GM18907 (cell line): ENCODE measurements around the gene TCAP.

Experiments used
- ATAC-seq: cut with Tn5 transposase; IDR thresholded peaks from one replicate; pipeline ENCODE4 v1.9.1; 2021; ENCODE audit warnings: mild to moderate bottlenecking, moderate library complexity; ENCODE audit not compliant: unreplicated experiment

Gene TCAP, protein sequence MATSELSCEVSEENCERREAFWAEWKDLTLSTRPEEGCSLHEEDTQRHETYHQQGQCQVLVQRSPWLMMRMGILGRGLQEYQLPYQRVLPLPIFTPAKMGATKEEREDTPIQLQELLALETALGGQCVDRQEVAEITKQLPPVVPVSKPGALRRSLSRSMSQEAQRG

DNA sequence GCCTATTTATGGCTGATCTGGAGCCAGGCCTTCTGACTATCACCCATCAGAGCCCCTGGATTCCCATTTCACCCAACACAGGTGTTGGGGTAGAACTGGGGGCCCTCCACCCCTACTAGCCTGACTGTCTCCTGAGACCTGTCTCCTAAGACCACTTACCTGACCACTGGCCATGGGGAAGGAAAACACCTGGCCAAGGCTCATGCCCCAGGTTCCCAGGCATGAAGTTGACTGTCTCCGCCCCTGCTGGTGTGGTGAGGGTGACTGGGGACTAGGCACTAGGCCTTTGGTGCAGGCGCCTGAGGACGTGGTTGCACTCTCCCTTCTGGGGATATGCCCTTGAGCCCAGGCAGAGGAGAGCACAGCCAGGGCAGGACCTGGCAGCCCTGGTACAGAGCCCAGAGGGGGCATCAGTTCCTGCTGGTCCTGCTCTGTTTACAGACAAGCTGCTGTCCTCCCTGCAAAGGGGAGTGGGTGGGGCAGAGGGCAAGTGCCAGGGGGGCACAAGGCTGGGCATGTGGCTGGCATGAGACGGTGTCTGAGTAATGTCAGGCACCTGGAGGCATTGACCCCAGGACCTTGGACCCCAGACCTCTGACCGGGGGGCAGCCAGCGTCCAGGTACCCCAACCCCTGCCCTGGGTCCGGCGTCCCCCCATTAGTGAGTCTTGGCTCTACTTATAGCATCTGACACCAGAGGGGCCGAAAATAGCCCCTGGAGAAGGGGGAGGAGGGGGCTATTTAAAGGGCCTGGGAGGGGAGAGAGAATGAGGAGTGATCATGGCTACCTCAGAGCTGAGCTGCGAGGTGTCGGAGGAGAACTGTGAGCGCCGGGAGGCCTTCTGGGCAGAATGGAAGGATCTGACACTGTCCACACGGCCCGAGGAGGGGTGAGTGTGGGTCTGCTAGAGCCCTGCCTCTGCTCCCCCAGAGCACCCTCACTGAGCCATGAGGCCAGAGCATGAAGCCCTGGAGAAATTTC, at the start of gene TCAP:
Gene TCAP (plus strand): TSS at position 769 of the 981 bp plus-strand sequence. CDS start 11 bp downstream, at position 780.
- ATAC-seq: no peak

DNA sequence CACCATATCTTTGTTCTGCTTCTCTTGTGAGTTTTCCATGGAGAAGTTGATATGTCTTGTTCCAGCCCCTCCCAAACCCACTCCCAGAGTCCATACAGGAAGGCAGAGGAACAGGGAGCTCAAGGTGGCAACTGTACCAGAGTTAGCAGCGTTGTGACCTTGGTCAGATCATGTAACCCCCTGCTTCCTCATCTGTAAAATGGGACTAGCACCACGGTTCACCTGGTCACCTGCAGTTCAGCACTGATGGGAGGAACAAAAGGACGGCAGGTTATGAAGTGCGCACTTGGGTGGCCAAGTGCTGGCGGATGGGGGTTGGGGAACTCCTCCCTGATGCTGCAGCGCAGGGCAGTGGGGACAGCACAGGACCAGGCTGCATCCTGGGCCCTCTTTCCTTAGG, 49.7 kb upstream of the TCAP start:
- ATAC-seq: no peak

DNA sequence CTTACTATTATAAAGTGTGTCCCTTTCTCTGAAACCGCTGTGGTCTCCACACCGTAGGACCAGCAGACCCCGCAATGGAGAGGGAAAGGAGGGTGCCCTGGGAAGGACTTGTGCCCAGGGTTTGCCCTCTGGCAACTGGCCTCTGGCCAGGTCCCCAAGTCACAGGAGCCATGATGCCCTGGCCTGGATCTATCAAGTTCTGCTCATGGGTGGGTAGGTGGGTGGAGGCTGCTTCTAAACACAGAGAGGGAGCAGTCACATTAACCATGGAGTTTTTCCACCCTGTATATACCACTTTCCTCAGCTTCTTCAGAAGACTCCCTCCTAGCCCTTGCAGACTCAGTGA, 48.1 kb upstream of the TCAP start:
- ATAC-seq: no peak

DNA sequence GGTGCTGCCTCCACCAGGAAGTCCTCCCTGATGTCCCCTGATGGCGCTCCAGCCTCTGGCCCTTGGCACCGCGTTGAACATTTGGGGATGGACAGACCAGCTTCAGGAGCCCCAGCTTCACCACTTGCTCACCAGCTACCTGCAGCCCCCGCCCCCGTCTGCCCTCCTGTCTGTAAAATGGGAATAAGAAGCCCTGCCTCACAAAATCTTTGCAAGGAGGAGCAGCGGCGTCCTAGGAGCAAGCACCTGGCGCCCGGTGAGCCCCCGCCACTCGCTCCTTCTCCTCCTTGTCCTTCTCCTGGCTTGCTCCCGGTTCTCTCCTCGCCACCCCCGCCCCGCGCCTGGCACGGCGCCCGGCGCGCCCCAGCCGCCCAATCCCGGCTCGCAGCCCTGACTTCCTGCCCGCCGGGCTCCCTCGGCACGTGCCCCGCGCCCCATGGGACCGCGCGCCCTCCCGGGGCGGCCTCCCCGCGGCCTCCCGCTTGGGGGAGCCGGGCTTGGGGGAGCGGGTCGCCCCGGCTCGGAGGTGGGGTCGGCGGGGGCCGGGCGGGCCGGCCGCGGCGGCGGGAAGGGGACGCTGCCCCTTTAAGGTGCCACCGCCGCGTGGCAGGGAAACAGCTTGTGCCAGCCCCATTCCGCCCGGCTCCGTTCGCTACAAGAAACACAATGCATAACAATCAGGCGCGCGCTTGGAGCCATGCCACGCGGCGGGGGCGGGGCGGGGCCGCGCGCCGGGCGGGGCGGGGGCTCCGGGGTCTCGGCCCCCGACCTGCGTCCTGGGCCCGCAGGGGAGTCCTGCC, 47.5 kb upstream of the TCAP start:
- no peak for ATAC-seq

DNA sequence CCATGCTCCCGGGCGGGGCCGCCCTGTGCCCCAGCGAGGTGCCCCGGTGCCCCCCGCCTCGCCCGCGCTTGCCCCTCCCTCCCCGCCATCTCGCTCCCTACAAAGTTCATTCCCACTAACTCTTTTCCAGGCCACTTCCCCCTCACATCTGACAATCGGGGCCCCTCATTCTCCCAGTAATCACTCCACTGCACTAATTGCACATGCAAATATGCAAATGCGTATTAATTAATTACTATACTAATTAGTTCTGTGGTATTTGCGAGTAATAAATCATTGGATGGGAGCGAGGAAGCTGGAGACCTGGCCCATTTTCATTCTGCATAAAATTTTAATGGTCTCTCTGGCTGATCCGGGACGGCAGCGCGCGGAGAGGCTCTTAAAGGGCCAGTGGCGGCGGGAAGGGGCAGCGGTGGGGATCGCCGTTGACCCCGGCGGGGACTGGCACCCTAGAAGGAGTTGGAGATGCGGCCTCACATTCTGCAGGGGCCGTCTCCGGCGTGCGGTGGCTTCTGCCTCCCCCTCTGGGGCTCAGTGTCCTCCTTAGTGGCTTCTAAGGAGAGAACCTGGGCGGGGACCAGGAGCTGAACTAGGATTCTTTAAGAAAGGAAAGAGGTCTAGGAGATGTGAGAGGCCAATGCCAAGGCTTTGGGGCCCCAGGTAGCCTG, 46.8 kb upstream of the TCAP start:
- no peak for ATAC-seq

DNA sequence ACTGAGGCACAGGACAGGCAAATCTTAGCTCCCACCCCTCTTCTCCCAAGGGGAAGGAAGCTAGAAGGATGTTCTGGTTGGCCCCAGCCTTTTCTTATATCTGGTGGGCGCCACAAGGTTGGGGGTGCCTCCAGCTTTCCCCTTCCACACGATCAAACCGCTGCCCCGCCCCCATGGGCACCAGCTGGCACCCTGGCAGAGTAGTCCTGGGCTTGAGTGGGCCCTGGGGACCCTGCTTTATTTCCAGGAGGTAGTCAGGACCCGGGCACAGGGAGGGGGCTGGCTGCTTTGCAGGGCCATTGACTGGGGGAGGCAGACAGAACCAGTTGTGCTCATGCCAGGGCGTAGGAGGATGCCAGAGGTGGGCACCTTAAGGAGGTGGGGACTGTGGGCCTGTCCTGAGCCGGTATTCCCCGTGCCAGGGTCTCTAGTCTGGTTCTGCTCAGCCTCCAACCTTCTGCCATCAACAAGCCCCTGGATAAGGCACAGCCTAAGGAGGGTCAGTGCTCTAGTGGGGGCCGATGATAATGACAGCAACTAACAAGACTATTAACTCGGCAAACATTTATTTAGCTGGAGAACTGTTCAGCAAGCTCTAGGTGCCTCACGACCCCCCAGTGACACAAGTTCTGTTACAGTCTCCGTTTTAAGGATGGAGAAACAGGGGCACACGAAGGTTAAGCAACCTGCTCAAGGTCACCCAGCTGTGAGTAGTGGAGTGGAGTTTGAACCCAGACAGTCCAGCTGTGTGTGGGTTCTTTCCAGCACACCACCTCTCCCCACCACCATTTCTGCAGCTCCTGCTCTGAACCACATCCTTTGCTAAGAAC, 46.0 kb upstream of the TCAP start:
- no peak for ATAC-seq

DNA sequence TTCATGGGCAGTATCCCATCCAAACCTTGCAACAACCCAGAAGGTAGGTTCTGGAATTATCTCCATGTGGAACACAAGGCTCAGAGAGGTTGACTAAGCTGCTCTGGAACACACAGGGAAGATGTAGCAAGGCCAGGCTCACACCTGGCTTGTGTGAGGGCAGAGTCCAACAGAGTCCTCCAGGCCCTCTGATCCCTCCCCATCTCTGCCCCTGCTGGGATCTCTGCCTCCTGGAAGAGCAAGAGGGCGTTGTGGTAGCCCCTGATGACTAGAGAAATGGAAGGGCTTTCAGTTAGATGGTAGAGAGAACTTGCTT, 45.4 kb upstream of the TCAP start:
- ATAC-seq: no peak

DNA sequence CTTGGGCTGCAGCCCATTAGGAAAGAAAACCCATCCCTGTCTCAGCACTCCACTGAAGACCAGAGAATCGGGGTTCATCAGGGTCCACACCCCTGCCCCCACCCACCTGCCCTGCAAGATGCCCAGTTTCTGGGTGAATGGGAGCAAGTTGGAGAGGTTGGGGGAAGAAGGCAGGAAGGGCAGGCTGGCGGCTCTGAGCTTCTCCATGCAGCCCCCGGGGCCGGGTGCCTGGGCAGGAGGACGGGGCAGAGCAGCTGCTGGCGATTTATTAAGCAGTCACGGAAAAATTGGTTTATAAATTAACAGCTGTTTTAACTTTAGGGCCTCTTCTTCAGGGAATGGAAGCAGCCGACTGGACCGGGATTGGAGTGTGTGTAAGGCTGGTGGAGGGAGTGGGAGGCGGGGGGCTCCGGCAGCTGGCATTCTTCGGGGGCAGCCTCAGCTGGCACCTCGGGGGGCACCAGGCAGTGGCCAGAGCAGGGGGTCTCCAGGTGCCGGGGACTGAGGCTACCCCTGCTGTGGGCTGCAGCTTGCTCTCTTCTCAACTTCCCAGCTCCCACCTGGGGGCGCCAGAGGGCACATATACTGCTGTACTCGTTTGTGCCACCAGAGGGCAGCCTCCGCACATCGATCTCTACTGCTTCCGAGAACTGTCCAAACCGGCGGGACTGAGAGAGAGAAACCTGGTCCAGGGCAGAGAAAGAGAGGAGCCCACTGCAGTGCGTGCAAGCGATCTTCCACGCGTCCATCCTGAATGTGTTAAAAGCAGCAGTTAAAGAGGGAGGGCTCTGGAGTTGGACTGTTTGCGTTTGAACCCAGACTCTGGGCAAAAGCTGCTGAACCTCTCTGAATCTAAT, 43.4 kb upstream of the TCAP start:
- peak; percentile 56 for ATAC-seq

DNA sequence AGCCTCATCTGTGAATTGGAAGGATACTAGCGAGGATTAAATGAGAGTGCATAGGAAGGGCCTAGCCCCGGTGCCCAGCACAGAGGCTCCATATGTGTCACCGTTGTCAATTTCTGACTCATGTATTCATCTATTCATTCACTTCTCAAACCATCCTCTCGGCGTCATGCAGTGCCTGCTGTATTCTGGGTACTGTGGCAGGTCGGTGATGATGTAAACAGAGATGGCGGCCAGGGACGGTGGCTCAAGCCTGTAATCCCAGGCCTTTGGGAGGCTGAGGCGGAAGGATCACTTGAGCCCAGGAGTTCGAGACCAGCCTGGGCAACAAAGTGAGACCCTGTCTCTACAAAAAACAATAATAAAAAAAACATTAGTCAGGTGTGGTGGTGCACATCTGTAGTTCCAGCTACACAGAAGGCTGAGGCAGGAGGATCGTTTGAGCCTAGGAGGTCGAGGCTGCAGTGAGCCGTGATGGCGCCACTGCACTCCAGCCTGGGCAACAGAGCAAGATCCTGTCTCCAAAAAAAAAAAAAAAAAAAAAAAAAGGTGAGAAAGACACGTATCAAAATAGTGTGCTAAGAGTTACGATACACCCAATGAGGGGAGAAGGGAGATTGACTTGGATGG, 42.7 kb upstream of the TCAP start:
- ATAC-seq: peak; percentile 11

DNA sequence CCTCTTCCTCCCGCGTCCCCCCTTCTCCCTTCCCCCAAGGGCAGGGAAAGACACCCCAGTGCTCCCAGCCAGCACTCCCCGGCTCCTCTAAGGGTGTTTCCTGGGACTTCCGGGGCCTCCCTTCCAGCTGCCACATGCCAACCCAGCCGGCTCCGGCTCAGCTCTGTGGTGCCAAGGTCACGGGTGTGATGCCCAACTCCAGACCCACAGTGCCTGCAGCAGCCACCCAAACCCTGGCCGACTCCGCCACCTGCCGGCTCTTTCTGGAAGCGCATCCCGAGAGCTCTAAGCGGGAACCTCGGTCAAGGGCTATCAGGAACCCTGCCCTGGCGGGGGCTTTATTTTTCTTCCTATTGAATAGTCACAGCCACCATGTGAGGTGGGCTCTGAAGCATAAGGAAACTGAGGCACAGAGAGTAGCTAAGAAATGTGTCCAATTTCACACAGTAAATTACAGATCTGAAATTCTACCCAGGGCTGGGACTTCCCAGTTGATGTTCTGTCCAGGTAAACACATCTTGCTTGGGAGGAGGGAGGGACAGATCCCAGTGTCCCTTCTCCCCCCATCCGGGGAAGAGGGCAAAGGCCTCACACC, 41.7 kb upstream of the TCAP start:
- peak; percentile 54 for ATAC-seq

DNA sequence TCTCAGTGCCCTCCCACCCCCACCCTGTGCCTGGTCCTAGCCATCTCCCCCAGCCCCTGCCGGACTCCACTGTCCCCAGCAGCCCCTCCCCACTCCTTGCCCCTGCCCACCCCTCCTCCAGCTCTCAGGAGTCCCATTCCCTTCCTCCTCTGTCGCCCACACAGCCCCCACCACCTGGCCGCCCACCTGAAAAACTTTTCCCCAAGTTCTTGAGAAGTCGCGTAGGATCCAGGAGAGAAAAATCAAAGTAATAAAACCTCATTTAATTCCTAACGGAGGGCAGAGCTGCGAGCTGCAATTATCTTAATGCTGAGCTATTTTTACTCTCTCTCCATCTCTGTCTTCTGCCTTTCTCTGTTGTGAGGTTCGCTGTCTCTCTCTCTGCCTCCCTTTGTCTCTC, 40.8 kb upstream of the TCAP start:
- no peak for ATAC-seq

DNA sequence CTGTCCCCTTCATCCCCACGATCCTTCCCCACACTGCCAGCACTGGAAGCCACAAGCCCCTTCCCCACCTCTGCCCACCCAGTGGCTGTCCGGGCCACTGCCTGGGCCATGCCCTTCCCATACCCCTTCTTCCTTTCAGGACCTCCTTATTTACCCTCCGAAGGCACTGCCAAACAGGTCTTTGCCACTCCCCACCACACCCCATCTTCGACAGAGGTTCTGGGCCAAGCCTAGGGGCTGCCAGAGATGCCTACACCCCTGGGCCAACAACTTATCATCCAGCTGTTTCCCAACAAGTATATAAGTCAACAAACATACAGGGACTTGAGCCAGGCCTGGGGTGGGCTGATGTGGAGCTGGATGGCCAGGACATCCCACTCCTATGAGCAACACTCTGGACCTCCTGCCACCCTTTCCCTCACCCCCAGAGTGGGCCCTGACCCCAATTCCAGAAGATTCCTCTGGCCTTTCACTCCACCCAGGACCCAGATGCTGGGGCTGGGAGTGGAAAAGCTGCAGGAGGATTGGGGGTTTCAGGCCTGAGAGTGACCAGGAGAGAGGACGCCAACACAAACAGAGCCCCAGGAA, 39.9 kb upstream of the TCAP start:
- ATAC-seq: no peak

DNA sequence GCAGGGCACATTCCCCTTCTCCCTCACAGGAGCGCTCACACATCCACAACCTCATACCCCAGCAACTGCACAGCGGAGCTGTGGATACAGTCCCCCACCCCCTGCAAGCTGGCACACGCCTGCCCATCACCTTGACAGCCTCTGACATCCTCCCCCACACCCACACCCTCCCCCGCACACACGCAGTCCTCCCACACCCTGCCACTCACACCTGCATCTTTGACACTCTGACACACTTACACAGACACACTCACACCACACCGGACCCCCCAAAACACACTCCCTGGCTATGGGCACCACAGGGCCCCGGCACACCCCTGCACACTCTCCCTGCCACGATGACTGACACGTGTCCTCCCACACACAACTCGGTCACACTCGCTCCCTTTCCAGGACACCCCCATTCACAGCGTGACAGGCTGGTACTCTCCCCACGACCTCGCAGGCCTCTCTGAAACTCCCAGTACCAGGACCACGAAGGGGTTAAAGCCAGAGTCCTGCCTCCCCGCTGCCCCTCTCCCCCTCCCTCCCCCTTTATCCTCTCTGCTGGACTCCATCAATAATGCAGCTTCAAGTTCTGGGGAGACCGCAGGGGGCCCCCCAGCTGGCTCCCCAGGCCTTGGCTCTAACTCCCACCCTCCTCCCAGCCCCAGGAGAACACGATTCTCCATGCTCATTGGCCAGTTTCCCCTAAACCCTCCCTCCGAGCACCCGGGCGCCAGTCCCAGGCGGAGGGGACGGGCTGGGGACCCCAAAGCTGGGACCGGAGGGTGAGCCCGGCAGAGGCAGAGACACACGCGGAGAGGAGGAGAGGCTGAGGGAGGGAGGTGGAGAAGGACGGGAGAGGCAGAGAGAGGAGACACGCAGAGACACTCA, 38.7 kb upstream of the TCAP start, which contains the start of gene PPP1R1B:
Gene PPP1R1B (plus strand): TSS at position 782 of the 876 bp plus-strand sequence. CDS start 441 bp downstream, outside the sequence.
- no peak for ATAC-seq

DNA sequence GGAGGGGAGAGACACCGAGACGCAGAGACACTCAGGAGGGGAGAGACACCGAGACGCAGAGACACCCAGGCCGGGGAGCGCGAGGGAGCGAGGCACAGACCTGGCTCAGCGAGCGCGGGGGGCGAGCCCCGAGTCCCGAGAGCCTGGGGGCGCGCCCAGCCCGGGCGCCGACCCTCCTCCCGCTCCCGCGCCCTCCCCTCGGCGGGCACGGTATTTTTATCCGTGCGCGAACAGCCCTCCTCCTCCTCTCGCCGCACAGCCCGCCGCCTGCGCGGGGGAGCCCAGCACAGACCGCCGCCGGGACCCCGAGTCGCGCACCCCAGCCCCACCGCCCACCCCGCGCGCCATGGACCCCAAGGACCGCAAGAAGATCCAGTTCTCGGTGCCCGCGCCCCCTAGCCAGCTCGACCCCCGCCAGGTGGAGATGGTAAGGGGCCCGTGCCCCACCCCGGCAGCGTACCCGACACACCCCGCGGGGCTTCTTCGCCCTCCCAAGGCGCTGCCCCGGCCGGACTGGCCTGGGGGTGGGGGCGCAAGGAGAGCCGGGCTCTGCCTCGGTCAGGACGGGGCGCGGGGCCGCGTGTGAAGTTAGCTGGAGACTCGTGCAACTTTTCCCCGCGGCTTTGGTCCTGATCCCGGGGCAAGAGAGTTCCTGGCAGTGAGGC, 38.0 kb upstream of the TCAP start:
- no peak for ATAC-seq

DNA sequence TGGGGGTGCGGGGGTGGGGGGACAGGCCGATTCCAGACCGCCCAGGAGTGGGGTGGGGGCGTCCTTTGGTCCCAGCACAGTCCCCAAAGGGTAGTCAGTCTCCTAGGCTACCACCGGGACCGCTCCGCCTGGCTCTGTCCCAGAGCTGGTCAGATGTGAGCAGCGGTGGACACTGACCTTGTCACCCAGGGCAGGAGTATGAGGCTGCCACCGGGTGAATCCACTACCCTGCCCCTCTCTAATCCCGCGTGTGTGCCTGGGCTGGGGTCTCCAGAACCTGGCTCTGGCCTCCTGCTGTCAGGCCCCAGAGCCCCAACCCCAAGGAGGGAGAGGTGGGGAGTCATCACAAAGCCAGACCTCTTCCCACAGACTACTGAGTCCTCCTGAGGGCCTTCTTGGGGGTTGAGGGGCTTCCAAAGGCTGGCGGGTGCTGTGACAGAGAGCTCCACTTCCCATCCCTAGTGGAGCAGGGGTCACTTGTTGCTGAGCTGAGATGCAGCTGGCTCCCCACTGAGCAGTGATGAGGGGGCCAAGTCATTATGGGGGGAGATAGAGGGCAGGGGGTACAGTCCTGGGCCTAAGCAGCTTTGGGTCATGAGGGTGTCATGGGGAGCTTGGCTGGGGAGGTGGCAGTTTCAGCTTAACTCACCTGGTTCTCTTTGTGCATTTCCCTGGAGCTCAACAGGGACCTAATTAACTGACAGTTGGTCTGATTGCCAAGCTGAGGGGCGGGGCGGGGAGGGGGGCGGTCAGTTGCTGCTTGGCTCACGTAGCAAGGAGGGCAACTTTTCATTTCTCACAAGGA, 37.2 kb upstream of the TCAP start:
- ATAC-seq: no peak
